GM19397 (cell line): ENCODE measurements around the gene PIP5K1B.

Experiments
- ATAC-seq: cut with Tn5 transposase; IDR thresholded peaks from one replicate; pipeline ENCODE4 v1.9.1; 2021; ENCODE audit warnings: mild to moderate bottlenecking, moderate library complexity; ENCODE audit not compliant: unreplicated experiment

PIP5K1B gene

GRCh38 chr9:68897577-68898145 lies 192.6 kb downstream of the PIP5K1B start:
- ATAC-seq, result no peak

DNA sequence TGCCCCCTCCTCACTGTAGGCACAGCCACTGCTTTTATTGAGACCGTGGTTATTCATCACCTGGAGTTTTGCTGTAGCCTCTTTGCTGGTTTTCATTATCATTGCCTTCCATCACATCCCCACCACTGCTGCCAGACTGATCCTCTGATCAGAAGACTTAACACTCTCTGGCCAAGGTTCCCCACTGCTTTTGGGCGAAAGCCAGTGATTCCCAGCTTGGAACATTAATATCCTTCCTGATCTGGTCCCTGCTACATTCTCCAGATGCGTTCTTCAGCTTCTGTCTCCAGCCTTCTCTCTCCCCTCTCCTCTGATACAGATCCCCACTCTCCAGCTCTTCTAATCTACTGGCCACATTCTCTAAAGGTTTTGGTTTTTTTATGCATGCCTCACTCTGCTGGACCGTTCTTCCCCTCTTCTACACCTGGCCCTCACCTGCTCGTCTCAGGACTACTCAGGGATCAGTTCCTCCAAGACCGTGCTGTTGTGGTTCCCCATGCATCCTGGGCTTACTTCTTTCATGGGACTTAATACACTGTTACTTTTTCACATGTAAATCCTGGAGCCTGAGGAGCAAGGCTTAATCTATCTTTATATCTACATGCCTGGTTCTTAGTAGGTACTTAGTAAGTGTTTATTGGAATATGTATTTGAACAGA lies 193.9 kb downstream of the PIP5K1B start:
- ATAC-seq, result no peak

DNA sequence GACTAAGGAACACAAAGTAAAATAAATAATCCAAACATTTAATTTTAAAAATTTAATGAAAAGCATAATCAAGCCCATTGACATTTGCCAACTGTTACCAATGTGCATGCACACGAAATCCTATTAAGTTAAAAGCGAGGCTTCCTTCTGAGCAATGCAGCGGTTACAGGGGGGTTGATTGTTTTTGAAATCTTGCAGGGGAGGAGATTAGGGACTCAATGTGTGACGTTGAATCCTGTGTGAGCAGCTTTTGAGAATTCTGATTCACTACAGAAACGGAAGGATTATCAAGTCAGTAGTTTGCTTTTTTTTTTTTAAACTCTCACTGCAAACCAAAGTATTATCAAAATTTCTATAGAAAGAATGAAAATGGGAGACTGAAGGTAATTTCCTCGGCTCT lies 199.4 kb downstream of the PIP5K1B start:
- no peak for ATAC-seq

DNA sequence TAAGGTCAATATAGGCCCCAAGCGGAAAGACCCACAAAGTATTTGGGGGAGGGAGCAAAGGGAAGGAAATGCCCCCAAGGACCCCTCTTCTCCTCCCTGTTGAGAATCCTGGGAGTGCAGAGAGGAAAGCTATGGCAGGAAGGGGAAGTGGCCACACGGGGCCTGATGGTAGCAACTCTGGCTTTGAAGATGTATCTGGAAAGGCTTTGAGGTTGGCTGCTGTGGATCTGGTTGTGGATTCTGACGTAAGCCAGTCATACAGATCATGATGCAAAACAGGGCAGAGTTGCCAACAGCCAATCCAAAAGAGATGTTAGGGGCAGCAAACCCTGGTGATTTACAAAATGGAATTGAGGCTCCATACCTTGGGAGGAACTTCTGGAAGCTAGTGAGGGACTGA lies 200.1 kb downstream of the PIP5K1B start:
- ATAC-seq, result no peak

- ATAC-seq, result no peak
These were observed 202.9 kb downstream of the PIP5K1B start for GRCh38 chr9:68907910-68908309.

DNA sequence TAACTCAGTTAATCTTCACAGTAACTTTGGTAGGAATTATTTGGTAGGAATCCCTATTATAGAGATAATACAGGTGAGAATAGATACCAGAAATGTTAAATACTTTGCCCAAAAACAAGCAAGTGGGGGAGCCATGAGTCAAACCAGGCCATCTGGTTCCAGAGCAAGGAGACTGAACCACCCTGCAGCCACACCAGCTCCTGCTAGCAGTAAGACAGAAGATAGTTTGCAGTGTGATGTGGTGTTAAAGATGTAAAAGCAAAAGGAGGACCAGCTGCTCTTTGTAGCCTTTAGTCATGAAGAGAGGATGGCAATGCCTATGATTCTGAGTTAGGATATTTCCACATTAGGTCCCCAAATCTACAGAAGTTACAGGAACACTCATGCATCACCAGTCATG lies 207.5 kb downstream of the PIP5K1B start:
- no peak for ATAC-seq

- ATAC-seq, result no peak
These were observed 208.0 kb downstream of the PIP5K1B start for GRCh38 chr9:68913054-68913453.

DNA sequence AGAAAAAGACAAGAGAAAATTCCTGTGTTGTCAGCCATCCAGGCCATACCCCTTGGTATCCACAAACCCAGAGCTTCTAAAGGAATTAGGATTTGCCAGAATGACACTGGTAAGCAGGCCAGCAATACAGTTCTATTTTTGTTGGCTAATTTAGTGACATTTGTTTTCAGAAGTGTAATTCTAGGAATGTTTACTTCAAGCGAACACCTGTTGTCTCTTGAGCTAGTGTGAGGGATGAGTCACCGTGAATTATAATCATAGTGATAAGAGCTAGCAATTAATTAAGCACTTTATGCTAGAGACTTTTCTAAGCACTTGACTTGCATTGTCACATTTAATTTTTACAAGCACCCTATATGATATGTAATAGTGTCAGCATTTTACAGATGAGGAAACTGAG lies 209.7 kb downstream of the PIP5K1B start:
- no peak for ATAC-seq

DNA sequence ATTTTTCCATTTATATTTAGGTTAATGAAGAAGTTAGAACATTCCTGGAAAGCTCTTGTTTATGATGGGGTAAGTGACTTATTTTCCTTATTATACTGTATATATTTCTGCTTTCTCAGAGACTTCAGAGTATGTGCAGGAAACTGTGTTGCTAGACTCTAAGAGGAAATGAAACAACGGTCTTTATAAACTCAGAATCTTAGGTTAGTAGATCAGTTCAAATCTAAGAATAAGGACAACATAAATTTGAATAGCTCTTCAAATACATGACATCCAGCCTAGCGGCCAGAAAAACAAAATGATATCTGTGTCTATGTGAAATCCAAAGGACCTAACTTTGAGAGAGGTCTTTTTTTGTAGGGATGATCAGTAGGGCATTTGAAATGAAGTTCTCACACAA lies 214.6 kb downstream of the PIP5K1B start:
- no peak for ATAC-seq

DNA sequence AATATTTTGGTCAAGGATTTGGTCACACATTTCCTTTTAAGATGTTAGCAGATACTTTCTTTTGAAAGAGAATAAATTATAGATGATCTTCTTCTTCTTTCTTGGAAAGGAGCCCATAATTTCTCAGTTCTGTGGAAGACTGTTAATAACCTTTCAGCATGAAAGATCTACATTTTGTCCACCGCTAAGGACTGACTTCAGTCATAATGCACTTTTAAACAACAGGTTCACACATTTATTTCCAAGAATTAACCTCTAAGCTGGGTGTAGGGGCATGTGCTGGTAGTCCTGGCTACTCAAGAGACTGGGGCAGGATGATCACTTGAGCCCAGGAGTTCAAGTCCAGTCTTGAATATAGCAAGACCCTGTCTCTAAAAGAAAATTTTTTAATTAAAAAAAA lies 215.9 kb downstream of the PIP5K1B start:
- ATAC-seq, result no peak

DNA sequence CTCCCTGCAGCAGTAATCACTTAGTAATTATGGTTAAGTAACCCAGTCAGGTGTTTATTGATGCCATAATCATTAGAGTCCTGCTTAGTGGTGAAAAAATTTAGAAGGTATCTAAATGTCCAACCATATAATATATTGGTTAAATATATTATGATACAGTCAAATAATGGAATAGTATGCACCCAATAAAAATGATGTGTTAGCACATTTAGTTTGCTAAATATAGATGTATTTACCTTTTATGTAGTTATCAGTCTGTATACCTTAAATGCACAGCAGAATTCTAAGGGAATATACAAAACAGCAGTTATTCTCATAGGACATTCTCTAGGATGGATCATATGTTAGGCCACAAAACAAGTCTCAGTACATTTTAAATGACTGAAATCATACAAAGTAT lies 218.4 kb downstream of the PIP5K1B start:
- no peak for ATAC-seq

- ATAC-seq, result no peak
These were observed 220.1 kb downstream of the PIP5K1B start for GRCh38 chr9:68925175-68925574.

DNA sequence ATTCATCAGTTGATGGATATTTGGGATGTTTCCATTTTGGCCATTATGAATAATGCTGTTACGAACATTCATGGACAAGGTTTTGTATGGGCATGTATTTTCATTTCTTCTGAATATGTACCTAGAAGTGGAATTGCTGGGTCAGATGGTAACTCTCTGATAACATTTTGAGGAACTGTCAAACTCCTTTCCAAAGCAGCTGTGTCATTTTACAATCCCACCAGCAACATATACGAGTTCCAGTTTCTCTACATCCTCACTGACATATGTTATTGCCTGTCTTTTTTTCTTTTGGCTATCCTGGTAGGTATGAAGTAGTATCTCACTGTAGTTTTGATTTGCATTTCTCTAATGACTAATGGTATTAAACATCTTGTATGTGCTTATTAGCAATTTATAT lies 222.1 kb downstream of the PIP5K1B start:
- ATAC-seq, result no peak

DNA sequence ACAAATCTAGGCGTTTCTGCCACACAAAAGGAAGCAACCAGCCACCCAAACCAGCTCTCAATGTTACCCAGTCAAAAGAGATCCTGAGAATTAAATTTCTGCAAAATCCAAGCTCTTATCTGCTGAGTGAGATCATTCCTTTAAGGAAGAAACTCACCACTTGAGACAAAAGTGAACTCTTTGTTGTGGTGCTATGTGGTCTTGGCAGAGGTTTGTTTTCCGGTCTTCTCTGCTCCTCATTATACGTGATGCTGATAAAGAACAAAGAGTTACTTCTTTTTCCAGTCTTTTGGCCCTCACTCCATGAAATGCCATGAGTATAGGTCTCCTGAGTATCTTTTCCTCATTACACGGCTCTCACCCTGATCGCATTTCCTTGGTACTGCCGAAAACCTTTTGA lies 226.8 kb downstream of the PIP5K1B start:
- no peak for ATAC-seq

DNA sequence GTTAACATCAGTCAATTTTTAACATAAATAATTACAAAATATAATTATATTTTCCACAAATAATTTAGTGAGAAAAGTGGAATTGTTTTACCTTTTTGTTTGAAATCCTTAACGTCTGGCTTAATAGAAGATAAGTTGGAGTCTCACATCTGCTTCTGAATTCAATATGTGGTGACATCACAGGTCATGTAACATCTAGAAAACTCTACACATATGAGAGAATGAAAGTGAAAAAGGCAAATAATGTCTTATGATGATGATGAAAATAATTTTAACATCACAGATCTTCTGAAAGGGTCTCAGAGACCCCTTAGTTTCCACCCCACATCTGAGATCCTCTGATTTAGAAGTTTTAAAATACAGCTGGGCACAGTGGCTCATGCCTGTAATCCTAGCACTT lies 227.4 kb downstream of the PIP5K1B start:
- no peak for ATAC-seq

DNA sequence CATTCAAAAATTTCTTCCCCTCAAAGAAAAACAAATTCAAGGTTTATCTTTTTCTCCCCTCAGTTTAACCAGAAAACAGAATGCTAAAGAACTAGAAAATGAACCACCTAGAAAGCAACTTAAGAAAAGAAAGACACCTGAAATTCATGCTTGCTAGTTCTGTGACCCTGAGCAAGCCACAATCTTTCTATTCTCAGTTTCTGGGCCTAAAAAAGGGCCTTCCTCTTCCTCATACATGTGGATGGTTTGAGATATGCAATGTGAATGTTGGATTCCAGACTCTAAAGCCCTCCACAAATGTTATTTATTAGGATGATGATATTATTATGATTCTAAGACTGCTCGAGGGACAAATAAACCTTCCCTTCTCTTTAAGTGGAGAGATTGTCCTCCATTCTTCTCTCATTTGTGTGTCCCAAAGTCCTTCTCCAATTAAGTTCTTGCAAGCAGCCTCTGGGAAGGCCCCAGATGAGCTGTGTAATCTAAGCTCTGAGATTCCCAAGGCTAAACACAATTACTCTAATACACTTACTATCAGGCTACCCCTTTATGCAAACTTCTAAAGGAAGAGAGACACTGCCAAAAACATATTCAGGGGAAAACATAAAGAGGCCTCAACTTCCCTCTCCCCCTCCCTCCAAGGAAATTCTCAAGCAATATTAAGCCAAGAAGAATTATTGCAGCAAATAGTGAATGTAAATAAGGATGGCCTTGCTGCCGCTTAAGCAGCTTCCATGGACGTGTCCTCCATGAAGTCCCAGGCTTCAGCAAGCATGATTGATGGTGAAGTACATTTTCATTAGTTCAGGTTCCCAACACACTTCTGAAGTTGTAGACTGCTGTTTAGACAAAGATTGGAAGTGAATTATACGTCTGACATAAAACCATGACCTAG lies 228.6 kb downstream of the PIP5K1B start:
- ATAC-seq, result peak; percentile 91

GRCh38 chr9:68934329-68934644 lies 229.2 kb downstream of the PIP5K1B start:
- no peak for ATAC-seq

- ATAC-seq, result no peak
These were observed 235.5 kb downstream of the PIP5K1B start for GRCh38 chr9:68940573-68940972.

GRCh38 chr9:68941780-68942459 lies 236.9 kb downstream of the PIP5K1B start:
- ATAC-seq, result no peak

DNA sequence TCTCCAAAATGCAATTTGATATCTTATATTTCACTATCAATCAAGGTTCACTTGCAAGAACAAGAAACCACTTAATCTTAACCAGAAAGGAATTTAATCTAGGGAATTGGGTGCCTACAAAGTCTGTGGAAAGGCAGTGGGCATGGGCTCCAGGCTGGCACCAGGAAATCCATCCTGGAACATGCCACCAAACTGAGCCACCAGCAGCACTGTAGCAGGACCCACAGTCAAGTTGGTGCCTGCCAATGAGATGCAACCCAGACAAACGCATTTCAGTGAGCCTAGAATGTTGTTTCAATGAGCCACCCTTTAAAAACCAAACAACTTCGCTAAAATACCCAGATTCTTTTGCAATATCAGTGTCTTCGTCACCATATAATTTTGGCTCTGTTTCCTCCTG lies 237.8 kb downstream of the PIP5K1B start:
- no peak for ATAC-seq

DNA sequence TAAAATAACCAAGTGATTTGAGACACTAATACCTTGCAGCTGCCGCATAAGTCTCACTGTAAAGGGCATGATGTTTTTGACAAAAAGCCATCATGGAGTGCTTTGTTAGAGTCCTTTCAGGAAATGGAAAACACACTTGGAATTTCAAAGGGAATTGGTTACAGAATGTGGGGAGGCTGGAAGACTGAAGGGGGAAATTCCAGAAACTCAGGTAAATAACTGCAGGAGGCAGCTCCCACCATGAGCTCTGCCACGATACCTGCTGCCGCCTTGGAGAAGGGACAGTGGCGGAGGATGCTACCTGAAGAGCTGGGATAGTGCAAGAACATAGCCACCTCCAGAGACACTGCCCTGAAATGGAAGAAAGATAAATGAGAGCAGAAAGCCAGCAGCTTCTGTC lies 242.0 kb downstream of the PIP5K1B start:
- ATAC-seq, result no peak
